IPS DF 19.7 (cell line): Measurements from ENCODE around the gene CBLL1.

ENCODE experiments used
- DNase-seq: peaks from one replicate; pipeline ENCODE4 v3.0.0-alpha.2; 2013; ENCODE audit warnings: low read depth, low spot score

CBLL1 gene

GRCh38 chr7:107744345-107744750 lies 406 bp downstream of the CBLL1 start:
- no peak for DNase-seq

GRCh38 chr7:107746006-107746405 lies 2.1 kb downstream of the CBLL1 start:
- DNase-seq = no peak

GRCh38 chr7:107751113-107751512 lies 7.2 kb downstream of the CBLL1 start:
- DNase-seq = no peak

- DNase-seq = no peak
These were observed 10.7 kb downstream of the CBLL1 start for GRCh38 chr7:107754642-107755041.

- DNase-seq = no peak
These were observed 14.7 kb downstream of the CBLL1 start for GRCh38 chr7:107758667-107759066.

- DNase-seq = no peak
These were observed 23.4 kb downstream of the CBLL1 start for GRCh38 chr7:107767391-107767790.

- DNase-seq = no peak
These were observed 24.3 kb downstream of the CBLL1 start for GRCh38 chr7:107768263-107768662.

GRCh38 chr7:107773027-107773426 lies 29.1 kb downstream of the CBLL1 start:
- no peak for DNase-seq

GRCh38 chr7:107777702-107778101 lies 33.8 kb downstream of the CBLL1 start:
- DNase-seq = no peak

GRCh38 chr7:107778283-107778682 lies 34.3 kb downstream of the CBLL1 start:
- no peak for DNase-seq

- no peak for DNase-seq
These were observed 35.7 kb downstream of the CBLL1 start for GRCh38 chr7:107779647-107780099.

GRCh38 chr7:107782374-107782773 lies 38.4 kb downstream of the CBLL1 start:
- no peak for DNase-seq

GRCh38 chr7:107783648-107784047 lies 39.7 kb downstream of the CBLL1 start:
- no peak for DNase-seq

GRCh38 chr7:107785170-107785569 lies 41.2 kb downstream of the CBLL1 start:
- DNase-seq = no peak

- DNase-seq = no peak
These were observed 42.0 kb downstream of the CBLL1 start for GRCh38 chr7:107785926-107786325.

GRCh38 chr7:107788216-107788615 lies 44.3 kb downstream of the CBLL1 start:
- DNase-seq = no peak

- DNase-seq = no peak
These were observed 44.7 kb downstream of the CBLL1 start for GRCh38 chr7:107788662-107789061.

GRCh38 chr7:107789647-107790046 lies 45.7 kb downstream of the CBLL1 start:
- no peak for DNase-seq

- no peak for DNase-seq
These were observed 48.4 kb downstream of the CBLL1 start for GRCh38 chr7:107792364-107792763.

- no peak for DNase-seq
These were observed 55.8 kb downstream of the CBLL1 start for GRCh38 chr7:107799647-107800264.

- DNase-seq = no peak
These were observed 59.2 kb downstream of the CBLL1 start, which contains the start of gene SLC26A3 for GRCh38 chr7:107803009-107803610. Gene SLC26A3 (minus strand): TSS chr7:107803223. CDS start chr7:107794509, 8,714 bp downstream.

GRCh38 chr7:107809179-107809578 lies 65.2 kb downstream of the CBLL1 start:
- no peak for DNase-seq

GRCh38 chr7:107810626-107811025 lies 66.7 kb downstream of the CBLL1 start:
- peak; percentile 7 for DNase-seq
